ENCODE data around the gene ANKDD1B. TPM values are rescaled to one million over a fixed set of nuclear protein-coding genes. Genes with fewer than 3 reads are reported as not detected.

ANKDD1B gene
- total RNA-seq, 1 donor from 2014 or later = 0.63 TPM

- no peak overlapping the region for H3K4me3 ChIP-seq (ENCODE audit: low read depth, low read length)
- DNase-seq (ENCODE audit: low read depth) = no peak
- no peaks in the 10 kb centered on the region for H3K27me3 ChIP-seq (ENCODE audit: control insufficient read depth, insufficient read depth, low read length)
- no peak for TF ChIP-seq CTCF (IDR thresholded peaks at IDR 0.05; ENCODE audit: insufficient read depth, low read length, poor library complexity, severe bottlenecking)
- H3K36me3 ChIP-seq (ENCODE audit: control insufficient read depth, insufficient read depth, low read length) = no peaks in the 10 kb centered on the region
These were observed 53.7 kb downstream of the ANKDD1B start for GRCh38 chr5:75664979-75665378.

GRCh38 chr5:75666801-75667200 lies 55.5 kb downstream of the ANKDD1B start:
- Histone ChIP-seq H3K27me3 (ENCODE audit: control insufficient read depth, insufficient read depth, low read length) (no peaks in the 10 kb centered on the region), H3K36me3 (ENCODE audit: control insufficient read depth, insufficient read depth, low read length) (no peaks in the 10 kb centered on the region), H3K4me3 (ENCODE audit: low read depth, low read length) (no peak overlapping the region)
- no peak for TF ChIP-seq CTCF (IDR thresholded peaks at IDR 0.05; ENCODE audit: insufficient read depth, low read length, poor library complexity, severe bottlenecking)
- no peak for DNase-seq (ENCODE audit: low read depth)

- H3K36me3 ChIP-seq (ENCODE audit: control insufficient read depth, insufficient read depth, low read length) = no peaks in the 10 kb centered on the region
- DNase-seq (ENCODE audit: low read depth) = no peak
- no peak for TF ChIP-seq CTCF (IDR thresholded peaks at IDR 0.05; ENCODE audit: insufficient read depth, low read length, poor library complexity, severe bottlenecking)
- H3K4me3 ChIP-seq (ENCODE audit: low read depth, low read length) = no peak overlapping the region
- no peaks in the 10 kb centered on the region for H3K27me3 ChIP-seq (ENCODE audit: control insufficient read depth, insufficient read depth, low read length)
These were observed 56.3 kb downstream of the ANKDD1B start for GRCh38 chr5:75667586-75667985.

- Histone ChIP-seq H3K27me3 (ENCODE audit: control insufficient read depth, insufficient read depth, low read length) (no peaks in the 10 kb centered on the region), H3K36me3 (ENCODE audit: control insufficient read depth, insufficient read depth, low read length) (no peaks in the 10 kb centered on the region), H3K4me3 (ENCODE audit: low read depth, low read length) (no peak overlapping the region)
- DNase-seq (ENCODE audit: low read depth) = no peak
- no peak for TF ChIP-seq CTCF (IDR thresholded peaks at IDR 0.05; ENCODE audit: insufficient read depth, low read length, poor library complexity, severe bottlenecking)
These were observed 57.2 kb downstream of the ANKDD1B start for GRCh38 chr5:75668445-75668844.

- TF ChIP-seq CTCF (IDR thresholded peaks at IDR 0.05; ENCODE audit: insufficient read depth, low read length, poor library complexity, severe bottlenecking) = no peak
- Histone ChIP-seq H3K36me3 (ENCODE audit: control insufficient read depth, insufficient read depth, low read length) (no peaks in the 10 kb centered on the region), H3K27me3 (ENCODE audit: control insufficient read depth, insufficient read depth, low read length) (no peaks in the 10 kb centered on the region), H3K4me3 (ENCODE audit: low read depth, low read length) (no peak overlapping the region)
- no peak for DNase-seq (ENCODE audit: low read depth)
These were observed 57.9 kb downstream of the ANKDD1B start for GRCh38 chr5:75668977-75669689.

- DNase-seq (ENCODE audit: low read depth) = no peak
- H3K4me3 ChIP-seq (ENCODE audit: low read depth, low read length) = no peak overlapping the region
- no peaks in the 10 kb centered on the region for H3K27me3 ChIP-seq (ENCODE audit: control insufficient read depth, insufficient read depth, low read length)
- H3K36me3 ChIP-seq (ENCODE audit: control insufficient read depth, insufficient read depth, low read length) = no peaks in the 10 kb centered on the region
- TF ChIP-seq CTCF (IDR thresholded peaks at IDR 0.05; ENCODE audit: insufficient read depth, low read length, poor library complexity, severe bottlenecking) = no peak
These were observed 59.3 kb downstream of the ANKDD1B start for GRCh38 chr5:75670577-75670976.
